DMS153 treated with DMSO at 0.1 percent for 48 hours (cell line): Measurements from ENCODE around the gene FBLN2.

Experiments used
- DNase-seq: peaks from one replicate; lab custom pipeline; 2025; ENCODE audit not compliant: unreplicated experiment; lab: John Stamatoyannopoulos, UW

FBLN2 gene

GRCh38 chr3:13617981-13618380, 69.1 kb downstream of the FBLN2 start:
- no peak for DNase-seq

GRCh38 chr3:13618836-13619235, 69.9 kb downstream of the FBLN2 start:
- DNase-seq, result no peak

- no peak for DNase-seq
These were observed 70.8 kb downstream of the FBLN2 start for GRCh38 chr3:13619661-13620230.

GRCh38 chr3:13620281-13620680, 71.4 kb downstream of the FBLN2 start:
- no peak for DNase-seq

- no peak for DNase-seq
These were observed 71.9 kb downstream of the FBLN2 start for GRCh38 chr3:13620776-13621365.

- no peak for DNase-seq
These were observed 72.7 kb downstream of the FBLN2 start for GRCh38 chr3:13621381-13622221.

GRCh38 chr3:13622356-13622755, 73.4 kb downstream of the FBLN2 start:
- no peak for DNase-seq

GRCh38 chr3:13623101-13623654, 74.3 kb downstream of the FBLN2 start:
- DNase-seq, result no peak

GRCh38 chr3:13624021-13624420, 75.1 kb downstream of the FBLN2 start:
- no peak for DNase-seq

GRCh38 chr3:13624671-13625125, 75.8 kb downstream of the FBLN2 start:
- DNase-seq, result no peak

- no peak for DNase-seq
These were observed 77.5 kb downstream of the FBLN2 start for GRCh38 chr3:13626396-13626795.

GRCh38 chr3:13626915-13627460, 78.1 kb downstream of the FBLN2 start:
- DNase-seq, result no peak

- DNase-seq, result no peak
These were observed 78.8 kb downstream of the FBLN2 start for GRCh38 chr3:13627681-13628080.

GRCh38 chr3:13628432-13628831, 79.5 kb downstream of the FBLN2 start:
- no peak for DNase-seq

GRCh38 chr3:13628841-13629551, 80.1 kb downstream of the FBLN2 start:
- DNase-seq, result no peak

- DNase-seq, result no peak
These were observed 80.7 kb downstream of the FBLN2 start for GRCh38 chr3:13629644-13630043.

GRCh38 chr3:13631256-13631655, 82.3 kb downstream of the FBLN2 start:
- DNase-seq, result no peak

GRCh38 chr3:13633176-13633575, 84.3 kb downstream of the FBLN2 start:
- no peak for DNase-seq

- DNase-seq, result no peak
These were observed 85.2 kb downstream of the FBLN2 start for GRCh38 chr3:13634151-13634550.

GRCh38 chr3:13634615-13635014, 85.7 kb downstream of the FBLN2 start:
- no peak for DNase-seq

GRCh38 chr3:13636186-13636585, 87.3 kb downstream of the FBLN2 start:
- no peak for DNase-seq
